HTERT RPE-1 (cell line): ENCODE results near the gene FER.

Experiments
- in situ Hi-C: fragments of 300-500 bp; cut with MboI; formaldehyde crosslinking; loops from 4 replicates; pipeline ENCODE4 v1.14.3; 2020; ENCODE audit warnings: low sequenced_read_pairs

The FER gene

GRCh38 chr5:109102096-109102690 is 354.5 kb downstream of the FER start:
- in situ Hi-C loops, result no loop called here

- in situ Hi-C loops, result no loop called here
Observed at GRCh38 chr5:109105631-109106267, 358.1 kb downstream of the FER start.

GRCh38 chr5:109111680-109112079 is 364.0 kb downstream of the FER start:
- in situ Hi-C loops, result no loop called here

- in situ Hi-C loops, result no loop called here
Observed at GRCh38 chr5:109113608-109114007, 365.9 kb downstream of the FER start.

GRCh38 chr5:109121225-109121624 is 373.5 kb downstream of the FER start:
- in situ Hi-C loops, result no loop called here

GRCh38 chr5:109125755-109126429 is 378.2 kb downstream of the FER start:
- in situ Hi-C loops, result no loop called here

GRCh38 chr5:109126481-109126880 is 378.8 kb downstream of the FER start:
- in situ Hi-C loops, result no loop called here

GRCh38 chr5:109136906-109137305 is 389.2 kb downstream of the FER start:
- in situ Hi-C loops, result no loop called here

- in situ Hi-C loops, result no loop called here
Observed at GRCh38 chr5:109141222-109142200, 393.8 kb downstream of the FER start.

- in situ Hi-C loops, result no loop called here
Observed at GRCh38 chr5:109143031-109143430, 395.3 kb downstream of the FER start.

- in situ Hi-C loops, result no loop called here
Observed at GRCh38 chr5:109145139-109145538, 397.4 kb downstream of the FER start.

GRCh38 chr5:109146591-109146990 is 398.9 kb downstream of the FER start:
- in situ Hi-C loops, result no loop called here

GRCh38 chr5:109152565-109152964 is 404.9 kb downstream of the FER start:
- in situ Hi-C loops, result no loop called here

- in situ Hi-C loops, result no loop called here
Observed at GRCh38 chr5:109155625-109156024, 407.9 kb downstream of the FER start.

- in situ Hi-C loops, result no loop called here
Observed at GRCh38 chr5:109156885-109157284, 409.2 kb downstream of the FER start.

GRCh38 chr5:109160468-109160867 is 412.8 kb downstream of the FER start:
- in situ Hi-C loops, result no loop called here

GRCh38 chr5:109161914-109162683 is 414.4 kb downstream of the FER start:
- in situ Hi-C loops, result no loop called here

GRCh38 chr5:109163336-109163735 is 415.6 kb downstream of the FER start:
- in situ Hi-C loops, result no loop called here

- in situ Hi-C loops, result no loop called here
Observed at GRCh38 chr5:109164001-109164400, 416.3 kb downstream of the FER start.

GRCh38 chr5:109167586-109167985 is 419.9 kb downstream of the FER start:
- in situ Hi-C loops, result no loop called here
